ENCODE measurements around the gene PEAK1. TPM values are rescaled to one million over a fixed set of nuclear protein-coding genes. Genes with fewer than 3 reads are reported as not detected.

Gene PEAK1
- total and polyA plus RNA-seq, 4 donors = 8.6 to 147 (median 40.2) TPM

- no peaks in the 10 kb centered on the region for H3K9me3 ChIP-seq (ENCODE audit: control insufficient read depth in 4 of 4, insufficient read depth in 3 of 4, low read length in 3 of 4)
- WGBS, 2 donors = 61 to 71% methylated on average over 4 of the region's 4 CpGs
- no peak for ATAC-seq (ENCODE audit: insufficient read depth, low FRiP score)
Measured at GRCh38 chr15:77373441-77373840, 46.5 kb downstream of the PEAK1 start.

DNA sequence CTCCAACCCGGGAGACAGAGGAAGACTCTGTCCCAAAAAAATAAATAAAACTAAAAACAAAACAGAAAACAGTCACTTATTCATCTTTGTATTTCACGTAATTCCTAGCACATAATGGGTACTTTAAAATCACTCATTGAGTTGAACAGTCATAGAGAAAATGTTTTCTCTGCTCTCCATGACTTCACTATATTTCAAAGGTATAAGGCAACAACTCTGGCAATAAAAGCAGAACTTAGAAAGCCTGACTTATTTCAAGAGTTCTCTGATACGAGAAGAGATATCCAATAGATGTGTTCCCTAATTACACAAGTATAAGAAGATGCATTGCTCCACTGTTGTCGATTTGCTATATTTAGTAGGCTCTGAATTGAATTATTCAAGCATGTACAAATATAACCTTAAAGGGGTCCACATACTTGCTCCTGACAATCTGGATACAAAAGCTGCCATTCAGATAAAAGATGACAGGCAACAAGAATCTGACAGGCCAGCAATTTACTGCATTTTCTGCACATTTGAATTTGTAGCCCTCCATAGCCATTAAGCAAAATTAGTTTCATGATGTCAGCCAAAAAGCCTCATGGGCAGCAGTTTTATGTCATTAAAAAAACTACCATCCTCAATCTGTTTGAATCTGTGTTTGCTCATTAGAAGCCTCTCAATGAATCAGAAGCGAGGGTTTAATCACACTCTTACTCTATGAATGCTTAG, 47.9 kb downstream of the PEAK1 start:
- DNase-seq (no peak), ATAC-seq (ENCODE audit: insufficient read depth, low FRiP score) (no peak)
- no peaks in the 10 kb centered on the region for H3K9me3 ChIP-seq (ENCODE audit: control insufficient read depth in 4 of 4, insufficient read depth in 3 of 4, low read length in 3 of 4)
- H3K4me1 ChIP-seq (ENCODE audit: control insufficient read depth in 5 of 5, insufficient read depth in 5 of 5, low read length in 5 of 5) = peaks cover 0 to 21% (median 0%) of the 10 kb centered on the region in 5 donors
- WGBS, 2 donors = 87 to 88% methylated on average over 5 of the region's 5 CpGs
- H3K36me3 ChIP-seq (ENCODE audit: control insufficient read depth in 4 of 4, insufficient read depth in 4 of 4, low read length in 4 of 4) = no peaks in the 10 kb centered on the region
- H3K4me3 ChIP-seq = no peak overlapping the region
- TF ChIP-seq CTCF (IDR thresholded peaks at IDR 0.05; ENCODE audit: control extremely low read depth, extremely low read depth) = no peak
- H3K27ac ChIP-seq (ENCODE audit: low read depth in 1 of 2, low read length in 1 of 2) = no peak overlapping the region
- no peak overlapping the region for H3K9ac ChIP-seq (ENCODE audit: insufficient read depth in 1 of 2, low read length in 2 of 2)
- H3K27me3 ChIP-seq (ENCODE audit: control insufficient read depth in 3 of 3, insufficient read depth in 3 of 3, low read length in 2 of 3) = no peaks in the 10 kb centered on the region

More at GRCh38 chr15:77373441-77373840, 46.5 kb downstream of the PEAK1 start:
- Histone ChIP-seq H3K4me3 (no peak overlapping the region), H3K4me1 (ENCODE audit: control insufficient read depth in 5 of 5, insufficient read depth in 5 of 5, low read length in 5 of 5) (peaks cover 0 to 21% (median 0%) of the 10 kb centered on the region in 5 donors), H3K27me3 (ENCODE audit: control insufficient read depth in 3 of 3, insufficient read depth in 3 of 3, low read length in 2 of 3) (no peaks in the 10 kb centered on the region), H3K27ac (ENCODE audit: low read depth in 1 of 2, low read length in 1 of 2) (no peak overlapping the region), H3K36me3 (ENCODE audit: control insufficient read depth in 4 of 4, insufficient read depth in 4 of 4, low read length in 4 of 4) (no peaks in the 10 kb centered on the region), H3K9ac (ENCODE audit: insufficient read depth in 1 of 2, low read length in 2 of 2) (no peak overlapping the region)
- no peak for DNase-seq
- no peak for TF ChIP-seq CTCF (IDR thresholded peaks at IDR 0.05; ENCODE audit: control extremely low read depth, extremely low read depth)

DNA sequence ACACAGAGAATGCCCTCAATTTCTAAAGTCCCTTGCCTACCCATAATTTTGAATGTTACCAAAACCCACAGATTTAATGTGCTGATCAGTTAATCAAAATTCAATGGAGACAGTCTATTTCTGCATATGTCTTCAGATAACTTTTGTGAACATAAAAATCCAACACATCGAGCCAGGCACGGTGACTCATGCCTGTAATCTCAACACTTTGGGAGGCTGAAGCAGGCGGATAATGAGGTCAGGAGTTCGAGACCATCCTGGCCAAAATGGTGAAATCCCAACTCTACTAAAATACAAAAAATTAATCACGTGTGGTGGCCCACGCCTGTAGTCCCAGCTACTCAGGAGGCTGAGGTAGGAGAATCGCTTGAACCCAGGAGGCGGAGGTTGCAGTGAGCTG, 49.3 kb downstream of the PEAK1 start:
- Histone ChIP-seq H3K9me3 (ENCODE audit: control insufficient read depth in 4 of 4, insufficient read depth in 3 of 4, low read length in 3 of 4) (no peaks in the 10 kb centered on the region), H3K36me3 (ENCODE audit: control insufficient read depth in 4 of 4, insufficient read depth in 4 of 4, low read length in 4 of 4) (no peaks in the 10 kb centered on the region), H3K4me3 (no peak overlapping the region), H3K27ac (ENCODE audit: low read depth in 1 of 2, low read length in 1 of 2) (no peak overlapping the region), H3K4me1 (ENCODE audit: control insufficient read depth in 5 of 5, insufficient read depth in 5 of 5, low read length in 5 of 5) (peaks cover 0 to 21% (median 0%) of the 10 kb centered on the region in 5 donors), H3K27me3 (ENCODE audit: control insufficient read depth in 3 of 3, insufficient read depth in 3 of 3, low read length in 2 of 3) (no peaks in the 10 kb centered on the region), H3K9ac (ENCODE audit: insufficient read depth in 1 of 2, low read length in 2 of 2) (no peak overlapping the region)
- DNase-seq (no peak), ATAC-seq (ENCODE audit: insufficient read depth, low FRiP score) (no peak)
- TF ChIP-seq CTCF (IDR thresholded peaks at IDR 0.05; ENCODE audit: control extremely low read depth, extremely low read depth) = no peak
- 89 to 93% methylated on average over 8 of the region's 8 CpGs for WGBS, 2 donors

All from lung (tissue), 12 donors.